Choroid plexus epithelial cell (primary cell): ENCODE measurements around the gene TMEM272.

Experiments
- DNase-seq: peaks from one replicate; pipeline ENCODE4 v3.0.0-alpha.2; 2010; ENCODE audit warnings: low read depth
- H3K4me3 ChIP-seq: 2 replicates; pipeline ENCODE4 v1.5.1; 2011; ENCODE audit warnings: low read depth, mild to moderate bottlenecking, control low read depth, low read length, moderate library complexity
- CTCF ChIP-seq: conservative IDR thresholded peaks from 2 replicates; pipeline ENCODE4 v1.5.1; 2011; ENCODE audit warnings: low read depth, mild to moderate bottlenecking, control low read depth, inconsistent platforms, low read length, moderate library complexity

The TMEM272 gene

GRCh38 chr13:51781246-51782022, 63.5 kb downstream of the TMEM272 start:
- DNase-seq, result peak; percentile 57
- TF ChIP-seq CTCF, result peak; percentile 64

GRCh38 chr13:51780099-51780498, 64.9 kb downstream of the TMEM272 start:
- no peak for DNase-seq
- no peak for TF ChIP-seq CTCF
- no peak overlapping the region for H3K4me3 ChIP-seq

More at GRCh38 chr13:51781246-51782022, 63.5 kb downstream of the TMEM272 start:
- no peak overlapping the region for H3K4me3 ChIP-seq

GRCh38 chr13:51778392-51778791, 66.6 kb downstream of the TMEM272 start:
- TF ChIP-seq CTCF, result no peak
- DNase-seq, result no peak
- H3K4me3 ChIP-seq, result no peak overlapping the region

GRCh38 chr13:51777921-51778320, 67.1 kb downstream of the TMEM272 start:
- no peak overlapping the region for H3K4me3 ChIP-seq
- TF ChIP-seq CTCF, result no peak
- DNase-seq, result no peak

GRCh38 chr13:51776179-51776578, 68.8 kb downstream of the TMEM272 start:
- DNase-seq, result no peak
- no peak for TF ChIP-seq CTCF
- H3K4me3 ChIP-seq, result no peak overlapping the region

GRCh38 chr13:51773515-51773914, 71.5 kb downstream of the TMEM272 start:
- no peak for DNase-seq

More at GRCh38 chr13:51773515-51773914, 71.5 kb downstream of the TMEM272 start:
- no peak overlapping the region for H3K4me3 ChIP-seq
- TF ChIP-seq CTCF, result no peak
